DMS 273 (cell line): ENCODE data around the gene PHLDB3.
"Not testable (repeated sequence)": the region's sequence is repeated elsewhere in the genome, so short reads cannot be mapped to it uniquely, and the experiment has no call there.

Source experiments
- DNase-seq: peaks from one replicate; lab custom pipeline; 2025; ENCODE audit not compliant: unreplicated experiment; lab: John Stamatoyannopoulos, UW

Gene PHLDB3

DNA sequence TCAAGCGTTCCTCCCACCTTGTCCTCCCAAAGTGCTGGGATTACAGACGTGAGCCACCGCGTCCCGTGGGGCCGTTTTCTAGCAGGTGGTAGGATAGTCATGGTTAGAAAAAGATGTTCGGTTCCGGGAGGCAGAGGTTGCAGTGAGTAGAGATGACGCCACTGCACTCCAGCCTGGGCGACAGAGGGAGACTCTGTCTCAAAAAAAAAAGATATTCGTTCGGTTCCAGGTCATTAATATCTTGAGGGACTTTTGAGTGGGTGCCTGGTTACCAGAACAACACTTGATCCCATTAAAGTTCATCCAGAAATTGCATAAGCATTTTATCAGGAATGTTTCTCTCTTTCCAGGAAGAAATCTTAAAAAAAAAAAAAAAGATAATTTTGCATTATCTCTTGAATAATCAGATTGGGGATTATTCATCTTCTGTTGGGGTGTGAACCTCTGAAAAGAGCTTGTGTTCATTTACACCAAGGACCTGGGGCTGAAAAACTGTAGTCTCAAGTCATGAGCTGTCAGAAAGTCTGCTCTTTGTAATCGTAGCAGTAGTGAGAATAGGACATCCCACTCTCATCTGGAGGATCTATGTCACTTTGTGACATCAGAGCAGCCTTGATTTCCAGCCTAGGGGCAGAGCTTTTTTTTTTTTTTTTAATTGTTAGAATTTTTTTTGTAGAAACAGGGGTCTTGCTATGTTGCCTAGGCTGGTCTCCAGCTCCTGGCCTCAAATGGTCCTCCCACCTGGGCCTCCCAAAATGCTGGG is 23.5 kb upstream of the PHLDB3 start:
- DNase-seq, result peak; percentile 19

- peak; percentile 73 for DNase-seq
Observed at GRCh38 chr19:43526884-43527859, 22.6 kb upstream of the PHLDB3 start, which contains the start of gene ETHE1. Gene ETHE1 (minus strand): TSS chr19:43527201. CDS start chr19:43527177, 24 bp downstream.

DNA sequence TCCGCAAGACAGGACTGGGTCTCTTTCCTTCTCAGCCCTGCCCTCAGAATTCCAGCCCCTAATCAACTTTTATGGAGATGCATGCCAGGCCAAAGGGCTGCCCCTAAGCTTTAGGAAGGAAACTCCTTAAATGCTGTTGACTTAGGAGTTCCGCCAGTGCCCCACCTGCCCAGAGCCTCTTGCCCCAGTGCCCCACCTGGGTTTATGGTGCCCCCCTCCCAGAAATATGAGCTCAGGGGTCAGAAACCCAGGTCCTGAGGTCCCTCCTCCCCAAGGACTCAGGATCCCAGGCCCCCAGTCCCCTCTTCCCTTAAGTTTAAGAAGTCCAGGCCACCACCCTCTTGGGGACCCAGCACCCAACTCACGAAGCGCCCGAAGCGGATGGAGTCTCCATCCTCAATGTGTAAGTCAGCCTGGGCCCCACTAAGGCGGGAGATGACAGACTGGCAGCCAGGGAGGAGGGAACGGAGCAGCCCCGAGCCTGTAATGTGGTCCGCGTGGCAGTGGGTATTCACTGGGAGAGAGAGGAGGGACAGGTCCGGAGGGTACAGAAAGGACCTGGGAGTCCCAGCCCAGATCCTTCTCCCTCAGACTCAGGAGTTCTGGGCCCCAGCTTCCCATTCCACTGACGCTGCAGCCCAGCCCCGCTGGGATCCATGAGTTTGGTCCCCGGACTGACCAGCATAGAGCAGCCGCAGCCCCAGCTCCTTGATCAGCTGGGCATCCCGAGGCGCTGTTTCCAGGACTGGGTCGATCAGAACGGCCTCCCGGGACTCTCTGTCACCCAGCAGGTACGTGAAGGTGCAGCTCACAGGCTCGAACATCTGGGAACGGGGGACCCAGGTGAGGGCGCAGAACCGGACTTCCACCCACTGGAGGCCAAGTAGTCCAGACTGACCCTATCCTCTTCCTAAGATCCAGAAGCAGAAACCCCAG is 21.6 kb upstream of the PHLDB3 start:
- DNase-seq, result peak; percentile 30

- no peak for DNase-seq
Observed at GRCh38 chr19:43524922-43525835, 20.6 kb upstream of the PHLDB3 start.

DNA sequence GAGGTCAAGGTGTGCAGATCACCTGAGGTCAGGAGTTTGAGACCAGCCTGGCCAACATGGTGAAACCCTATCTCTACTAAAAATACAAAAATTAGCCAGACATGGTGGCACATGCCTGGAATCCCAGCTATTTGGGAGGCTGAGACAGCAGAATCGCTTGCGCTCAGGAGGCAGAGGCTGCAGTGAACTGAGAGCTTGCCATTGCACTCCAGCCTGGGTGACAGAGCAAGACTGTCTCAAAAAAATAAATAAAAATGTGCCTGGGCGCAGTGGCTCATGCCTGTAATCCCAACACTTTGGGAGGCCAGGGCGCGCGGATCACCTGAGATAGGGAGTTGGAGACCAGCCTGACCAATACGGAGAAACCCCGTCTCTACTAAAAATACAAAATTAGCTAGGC is 19.1 kb upstream of the PHLDB3 start:
- DNase-seq, result not testable (repeated sequence)

GRCh38 chr19:43522929-43523328 is 18.4 kb upstream of the PHLDB3 start:
- DNase-seq, result no peak

GRCh38 chr19:43519436-43520088 is 15.0 kb upstream of the PHLDB3 start:
- peak; percentile 87 for DNase-seq

DNA sequence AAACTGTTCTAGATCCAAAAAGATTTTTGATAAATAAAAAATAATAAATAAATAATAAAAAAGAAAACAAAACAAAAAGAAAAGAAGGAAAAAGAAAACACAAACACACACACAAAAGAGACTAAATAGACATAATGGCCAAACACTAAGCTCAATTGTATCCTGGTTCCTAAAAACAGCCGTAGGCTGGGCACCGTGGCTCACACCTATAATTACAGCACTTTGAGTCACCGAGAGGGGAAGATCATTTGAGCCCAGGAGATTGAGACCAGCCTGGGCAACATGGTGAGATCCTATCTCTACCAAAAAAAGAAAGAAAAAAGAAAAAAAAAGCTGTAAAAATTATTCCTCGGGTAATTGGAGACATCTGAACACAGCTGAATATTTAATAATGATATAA is 13.5 kb upstream of the PHLDB3 start:
- no peak for DNase-seq

DNA sequence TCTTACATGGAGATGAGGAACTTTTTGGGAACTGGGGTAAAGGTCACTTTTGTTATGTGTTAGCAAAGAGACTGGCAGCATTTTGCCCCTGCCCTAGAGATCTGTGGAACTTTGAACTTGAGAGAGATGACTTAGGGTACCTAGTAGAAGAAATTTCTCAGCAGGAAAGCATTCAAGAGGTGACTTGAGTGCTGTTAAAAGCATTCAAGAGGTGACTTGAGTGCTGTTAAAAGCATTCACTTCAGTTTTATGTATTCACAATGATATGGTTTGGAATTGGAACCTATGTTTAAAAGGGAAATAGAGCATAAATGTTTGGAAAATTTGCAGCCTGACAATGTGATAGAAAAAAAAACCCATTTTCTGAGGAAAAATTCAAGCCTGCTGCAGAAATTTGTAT is 7.9 kb upstream of the PHLDB3 start:
- not testable (repeated sequence) for DNase-seq

DNA sequence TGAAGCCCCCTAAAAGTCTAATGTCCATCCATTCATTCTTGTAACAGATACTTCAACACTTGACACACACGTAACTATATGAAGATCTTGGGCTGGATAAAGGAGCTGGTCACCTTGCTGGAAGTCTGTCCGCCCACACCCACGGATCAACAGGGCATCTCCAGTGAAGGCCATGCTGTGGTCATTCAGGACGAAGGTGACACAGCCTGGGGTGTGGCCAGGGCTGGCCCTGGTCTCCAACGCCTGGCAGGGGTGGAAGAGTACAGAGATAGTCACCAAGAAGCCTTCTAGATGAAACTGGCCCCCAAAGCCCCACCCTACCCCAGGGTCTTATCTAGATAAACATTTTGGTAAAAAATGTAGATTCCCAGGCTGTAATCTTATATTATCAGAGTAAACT is 6.8 kb upstream of the PHLDB3 start:
- DNase-seq, result no peak

DNA sequence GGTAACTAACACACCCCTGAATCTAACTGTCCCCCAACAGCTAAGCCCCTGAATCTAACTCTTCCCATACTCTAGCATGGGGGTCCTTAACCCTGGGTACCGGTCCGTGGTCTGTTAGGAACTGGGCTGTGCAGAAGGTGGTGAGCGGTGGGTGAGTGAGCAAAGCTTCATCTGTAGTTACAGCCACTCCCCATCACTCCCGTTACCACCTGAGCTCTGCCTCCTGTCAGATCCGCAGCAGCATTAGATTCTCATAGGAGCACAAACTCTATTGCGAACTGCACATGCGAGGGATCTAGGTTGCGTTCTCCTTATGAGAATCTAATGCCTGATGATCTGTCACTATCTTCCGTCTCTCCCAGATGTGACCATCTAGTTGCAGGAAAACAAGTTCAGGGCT is 6.2 kb upstream of the PHLDB3 start:
- DNase-seq, result no peak

DNA sequence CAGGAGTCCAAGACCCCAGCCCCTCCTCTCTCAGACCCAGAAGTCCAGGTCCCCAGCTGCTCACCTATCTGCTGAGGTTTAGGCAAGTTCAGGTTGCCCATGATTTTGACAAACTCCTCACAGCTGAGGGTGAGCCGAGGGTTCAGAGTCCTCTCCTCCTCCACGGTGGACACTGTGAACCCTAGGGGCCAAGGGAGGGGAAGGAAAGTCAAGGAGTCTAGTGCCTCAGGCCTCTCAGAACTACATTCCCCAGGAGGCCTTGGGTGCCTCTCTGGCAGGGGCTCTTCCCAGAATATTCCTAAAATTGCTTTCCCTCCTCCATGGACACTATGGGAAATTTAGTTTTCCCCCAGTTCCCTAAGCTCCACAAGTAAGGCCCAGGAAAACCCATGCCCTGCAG is 3.3 kb upstream of the PHLDB3 start:
- DNase-seq, result no peak

DNA sequence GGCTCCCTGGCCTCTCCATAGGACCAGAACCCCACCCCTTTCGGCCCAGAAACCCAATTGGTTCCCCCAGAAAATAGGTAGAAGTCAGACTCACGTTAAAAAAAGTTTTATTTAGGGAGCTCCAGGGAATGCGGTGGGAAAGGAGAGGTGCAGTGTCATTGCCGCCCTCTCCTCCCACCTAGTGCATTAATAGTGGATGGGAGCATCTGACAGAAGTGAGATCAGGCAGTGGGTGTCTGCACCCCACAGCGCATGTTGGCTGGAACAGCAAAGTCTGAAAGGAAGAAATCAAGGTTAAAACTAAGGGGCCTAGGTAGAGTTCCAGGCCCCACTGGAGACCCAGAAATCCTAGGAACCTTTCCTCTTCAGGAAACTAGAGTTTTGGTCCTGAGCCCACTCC is 2.1 kb upstream of the PHLDB3 start:
- DNase-seq, result no peak

GRCh38 chr19:43505941-43506340 is 1.4 kb upstream of the PHLDB3 start:
- DNase-seq, result no peak

DNA sequence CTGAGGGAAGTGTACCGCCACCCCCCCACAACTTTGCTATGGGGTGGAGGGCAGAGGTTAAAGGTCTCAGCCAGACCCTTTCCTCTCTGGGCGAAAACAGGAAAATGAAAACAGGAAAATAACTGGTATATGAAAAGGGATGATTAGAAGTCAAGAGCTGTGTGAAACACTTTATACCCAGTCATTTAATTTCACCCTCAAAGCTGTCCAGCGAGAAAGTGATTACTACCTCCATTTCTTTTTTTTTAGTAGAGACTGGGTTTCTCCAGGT is 575 bp upstream of the PHLDB3 start:
- DNase-seq, result no peak

GRCh38 chr19:43503501-43504425 is 783 bp downstream of the PHLDB3 start:
- peak; percentile 96 for DNase-seq

DNA sequence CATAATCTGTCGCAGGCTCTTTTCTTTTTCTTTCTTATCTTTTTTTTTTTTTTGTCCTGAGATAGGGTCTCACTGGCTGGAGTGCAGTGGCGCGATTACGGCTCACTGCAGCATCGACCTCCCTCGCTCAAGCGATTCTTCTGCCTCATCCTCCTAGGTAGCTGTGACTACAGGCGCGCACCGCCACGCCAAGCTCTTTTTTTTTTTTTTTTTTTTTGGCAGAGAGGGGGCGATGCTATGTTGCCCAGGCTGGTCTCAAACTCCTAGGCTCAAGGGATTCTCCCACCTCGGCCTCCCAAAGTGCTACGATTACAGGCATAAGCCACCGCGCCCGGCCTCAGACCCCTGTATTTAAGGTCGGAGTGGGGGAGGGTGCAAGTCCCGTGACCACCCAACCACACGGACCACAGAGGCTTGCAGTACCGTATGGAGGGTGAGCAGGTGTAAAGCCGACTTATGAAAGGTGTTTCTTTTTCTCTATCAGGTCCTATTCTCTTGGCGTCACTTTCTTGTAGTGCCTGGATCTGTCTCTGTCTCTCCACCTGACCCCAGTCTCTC is 2.0 kb downstream of the PHLDB3 start:
- no peak for DNase-seq
